Measurements from ENCODE around the gene RILPL1.
"Not testable (repeated sequence)": the region's sequence is repeated elsewhere in the genome, so short reads cannot be mapped to it uniquely, and the experiment has no call there.

The RILPL1 gene

DNA sequence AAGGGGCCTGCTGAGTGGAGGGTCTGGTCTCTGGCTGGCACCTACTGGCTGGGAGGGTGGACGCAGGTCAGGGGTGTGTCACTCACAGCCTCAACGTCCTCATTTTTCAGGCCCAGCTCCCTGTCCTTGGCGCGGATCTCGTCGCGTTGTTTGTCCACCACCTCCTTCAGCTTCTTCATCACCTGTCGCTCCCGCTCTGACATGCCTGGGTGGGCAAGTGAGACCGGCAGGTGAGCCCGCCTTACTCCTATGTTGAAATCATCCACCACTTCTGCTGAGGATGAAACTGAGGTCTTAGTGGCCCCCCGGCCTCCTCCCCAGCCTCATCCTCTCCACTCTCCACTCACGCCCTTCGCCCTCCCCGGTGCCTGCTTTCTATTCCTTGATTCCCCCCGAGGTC lies 34.2 kb downstream of the RILPL1 start:
- no peak for DNase-seq
- TF ChIP-seq, protein P1, sequence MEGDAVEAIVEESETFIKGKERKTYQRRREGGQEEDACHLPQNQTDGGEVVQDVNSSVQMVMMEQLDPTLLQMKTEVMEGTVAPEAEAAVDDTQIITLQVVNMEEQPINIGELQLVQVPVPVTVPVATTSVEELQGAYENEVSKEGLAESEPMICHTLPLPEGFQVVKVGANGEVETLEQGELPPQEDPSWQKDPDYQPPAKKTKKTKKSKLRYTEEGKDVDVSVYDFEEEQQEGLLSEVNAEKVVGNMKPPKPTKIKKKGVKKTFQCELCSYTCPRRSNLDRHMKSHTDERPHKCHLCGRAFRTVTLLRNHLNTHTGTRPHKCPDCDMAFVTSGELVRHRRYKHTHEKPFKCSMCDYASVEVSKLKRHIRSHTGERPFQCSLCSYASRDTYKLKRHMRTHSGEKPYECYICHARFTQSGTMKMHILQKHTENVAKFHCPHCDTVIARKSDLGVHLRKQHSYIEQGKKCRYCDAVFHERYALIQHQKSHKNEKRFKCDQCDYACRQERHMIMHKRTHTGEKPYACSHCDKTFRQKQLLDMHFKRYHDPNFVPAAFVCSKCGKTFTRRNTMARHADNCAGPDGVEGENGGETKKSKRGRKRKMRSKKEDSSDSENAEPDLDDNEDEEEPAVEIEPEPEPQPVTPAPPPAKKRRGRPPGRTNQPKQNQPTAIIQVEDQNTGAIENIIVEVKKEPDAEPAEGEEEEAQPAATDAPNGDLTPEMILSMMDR (IDR thresholded peaks at IDR 0.05; ENCODE audit: low read depth, low read length), result no peak
- no peaks in the 10 kb centered on the region for H3K9me3 ChIP-seq
- no peaks in the 10 kb centered on the region for H3K36me3 ChIP-seq
- no peak overlapping the region for H3K4me3 ChIP-seq (ENCODE audit: low read depth, low read length)
- no peaks in the 10 kb centered on the region for H3K27me3 ChIP-seq
- no peaks in the 10 kb centered on the region for H3K4me1 ChIP-seq

DNA sequence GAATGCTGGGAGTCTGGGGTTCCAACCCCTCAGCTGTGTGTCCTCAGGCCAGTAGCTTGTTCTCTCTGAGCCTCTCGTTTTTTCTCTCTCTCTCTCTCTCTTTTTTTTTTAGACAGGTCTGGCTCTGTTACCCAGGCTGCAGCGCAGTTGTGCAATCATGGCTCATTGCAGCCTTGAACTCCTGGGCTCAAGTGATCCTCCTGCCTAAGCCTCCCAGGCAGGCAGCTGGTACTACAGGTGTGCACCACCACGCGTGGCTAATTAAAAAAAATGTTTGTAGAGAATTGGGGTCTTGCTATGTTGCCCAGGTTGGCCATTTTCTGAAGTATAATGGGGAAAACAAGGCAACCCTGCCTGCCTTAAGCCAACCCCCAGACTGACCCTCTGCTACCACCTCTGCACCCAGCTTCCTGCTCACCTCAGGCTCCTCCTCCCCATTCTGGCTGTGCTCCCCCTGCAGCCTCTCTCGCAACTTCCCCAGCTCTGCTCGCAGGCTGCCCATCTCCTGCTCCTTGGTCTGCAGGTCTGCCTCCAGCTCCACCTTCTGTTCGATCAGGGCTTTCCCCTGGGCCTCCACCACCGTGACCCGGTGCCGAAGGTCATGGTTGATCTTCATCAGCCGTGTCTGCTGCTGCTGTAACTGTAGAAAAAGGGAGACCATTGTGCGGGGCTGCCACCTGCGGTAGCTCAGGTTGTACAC lies 35.2 kb downstream of the RILPL1 start:
- Histone ChIP-seq H3K9me3 (no peaks in the 10 kb centered on the region), H3K4me1 (no peaks in the 10 kb centered on the region), H3K27me3 (no peaks in the 10 kb centered on the region), H3K4me3 (ENCODE audit: low read depth, low read length) (no peak overlapping the region), H3K36me3 (no peaks in the 10 kb centered on the region)
- TF ChIP-seq, protein P1 (IDR thresholded peaks at IDR 0.05; ENCODE audit: low read depth, low read length), result no peak
- no peak for DNase-seq

DNA sequence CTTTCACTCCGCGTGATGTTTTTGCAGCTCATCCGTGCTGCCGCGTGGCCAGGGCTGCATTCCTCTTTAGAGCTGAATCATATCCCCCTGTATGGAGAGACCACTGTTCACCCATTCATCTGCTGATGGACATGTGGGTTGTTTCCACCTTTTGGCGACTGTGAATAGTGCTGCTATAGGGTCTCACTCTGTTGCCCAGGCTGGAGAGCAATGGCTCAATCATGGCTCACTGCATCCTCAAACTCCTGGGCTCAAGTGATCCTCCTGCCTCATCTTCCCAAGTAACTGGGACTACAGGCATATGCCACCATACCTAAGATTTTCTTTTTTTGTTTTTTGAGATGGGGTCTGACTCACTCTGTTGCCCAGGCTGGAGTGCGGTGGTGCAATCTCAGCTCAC lies 36.5 kb downstream of the RILPL1 start:
- Histone ChIP-seq H3K27me3 (no peaks in the 10 kb centered on the region), H3K36me3 (no peaks in the 10 kb centered on the region), H3K9me3 (no peaks in the 10 kb centered on the region), H3K4me1 (no peaks in the 10 kb centered on the region), H3K4me3 (ENCODE audit: low read depth, low read length) (no peak overlapping the region)
- DNase-seq, result no peak
- TF ChIP-seq, protein P1 (IDR thresholded peaks at IDR 0.05; ENCODE audit: low read depth, low read length), result no peak

DNA sequence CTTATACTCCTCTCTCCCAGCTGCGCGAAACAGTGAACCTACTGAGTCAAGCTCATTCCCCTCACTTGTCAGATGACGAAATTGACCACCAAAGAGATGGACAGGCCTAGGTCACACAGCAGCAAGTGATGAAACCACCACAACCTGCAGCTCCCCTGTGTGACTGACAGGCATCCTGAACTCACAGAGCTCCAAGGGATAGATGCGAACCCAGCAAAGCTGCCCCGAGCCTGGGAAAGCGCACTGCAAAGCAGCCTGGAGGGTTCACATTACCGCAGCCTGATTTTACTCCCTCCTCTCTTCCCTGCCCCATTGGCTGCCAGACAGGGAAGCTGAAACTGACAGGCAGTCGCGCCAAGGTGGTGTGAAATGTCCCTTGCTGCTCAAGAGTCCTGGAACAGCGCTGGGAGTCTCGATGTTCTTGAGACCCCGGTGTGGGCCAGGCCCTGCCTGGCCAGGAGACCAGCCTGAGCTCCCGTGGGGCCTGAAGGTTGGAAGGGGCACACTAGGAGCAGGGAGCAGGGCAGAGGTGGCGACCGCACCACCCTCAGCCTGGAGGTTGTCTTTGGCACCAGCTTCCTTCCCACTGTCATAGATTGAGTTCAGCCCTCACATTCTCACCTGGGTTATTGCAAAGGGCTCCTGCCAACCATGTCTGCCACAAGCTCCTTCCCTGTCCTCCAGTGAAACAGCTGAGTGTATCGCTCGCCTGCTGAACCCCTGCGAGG lies 39.2 kb downstream of the RILPL1 start:
- Histone ChIP-seq H3K36me3 (no peaks in the 10 kb centered on the region), H3K4me1 (no peaks in the 10 kb centered on the region), H3K9me3 (no peaks in the 10 kb centered on the region), H3K4me3 (ENCODE audit: low read depth, low read length) (no peak overlapping the region), H3K27me3 (no peaks in the 10 kb centered on the region)
- TF ChIP-seq, protein P1 (IDR thresholded peaks at IDR 0.05; ENCODE audit: low read depth, low read length), result no peak
- no peak for DNase-seq

DNA sequence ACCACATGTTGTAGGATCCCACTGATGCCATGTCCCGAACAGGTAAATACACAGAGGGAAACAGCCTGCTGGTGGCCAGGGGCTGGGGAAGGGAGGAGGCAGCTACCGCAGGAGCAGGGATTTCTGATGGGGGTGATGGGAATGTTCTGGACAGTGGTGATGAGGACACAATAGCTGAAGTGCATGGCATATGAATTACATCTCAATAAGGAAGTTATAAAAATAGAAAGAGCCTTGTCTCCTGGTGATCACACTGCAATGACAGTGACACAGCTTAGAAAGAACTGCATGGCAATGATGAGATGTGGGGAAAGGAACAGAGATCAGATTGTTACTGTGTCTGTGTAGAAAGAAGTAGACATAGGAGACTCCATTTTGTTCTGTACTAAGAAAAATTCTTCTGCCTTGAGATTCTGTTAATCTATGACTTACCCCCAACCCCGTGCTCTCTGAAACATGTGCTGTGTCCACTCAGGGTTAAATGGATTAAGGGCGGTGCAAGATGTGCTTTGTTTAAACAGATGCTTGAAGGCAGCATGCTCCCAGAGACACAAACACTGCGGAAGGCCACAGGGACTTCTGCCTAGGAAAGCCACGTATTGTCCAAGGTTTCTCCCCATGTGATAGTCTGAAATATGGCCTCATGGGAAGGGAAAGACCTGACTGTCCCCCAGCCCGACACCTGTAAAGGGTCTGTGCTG lies 41.0 kb downstream of the RILPL1 start:
- not testable (repeated sequence) for H3K9me3 ChIP-seq; H3K4me3 ChIP-seq (ENCODE audit: low read depth, low read length); H3K36me3 ChIP-seq; H3K4me1 ChIP-seq; DNase-seq; H3K27me3 ChIP-seq

DNA sequence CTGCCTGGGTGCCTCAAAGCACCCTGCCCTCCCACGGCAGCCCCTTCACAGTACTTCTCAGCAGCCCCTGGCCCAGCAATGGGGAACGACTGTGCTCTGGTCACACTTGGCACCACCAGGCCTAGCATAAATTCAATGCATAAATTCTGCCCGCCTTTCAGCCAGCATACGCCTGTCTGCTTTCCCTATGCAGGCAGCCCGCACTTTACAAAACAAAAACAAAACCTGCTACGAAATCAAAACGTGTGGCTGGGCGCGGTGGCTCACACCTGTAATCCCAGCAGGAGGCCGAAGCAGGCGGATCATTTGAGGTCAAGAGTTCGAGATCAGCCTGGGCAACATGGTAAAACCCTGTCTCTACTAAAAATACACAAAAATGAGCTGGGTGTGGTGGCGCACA lies 42.0 kb downstream of the RILPL1 start:
- Histone ChIP-seq H3K9me3 (no peaks in the 10 kb centered on the region), H3K4me1 (no peaks in the 10 kb centered on the region), H3K27me3 (no peaks in the 10 kb centered on the region), H3K36me3 (no peaks in the 10 kb centered on the region), H3K4me3 (ENCODE audit: low read depth, low read length) (no peak overlapping the region)
- TF ChIP-seq, protein P1 (IDR thresholded peaks at IDR 0.05; ENCODE audit: low read depth, low read length), result no peak
- DNase-seq, result no peak
